MV-4-11 (cell line): ENCODE measurements around the gene CRABP2.

Experiments used
- DNase-seq: peaks from one replicate; lab custom pipeline; 2025; lab: John Stamatoyannopoulos, UW

The CRABP2 gene

DNA sequence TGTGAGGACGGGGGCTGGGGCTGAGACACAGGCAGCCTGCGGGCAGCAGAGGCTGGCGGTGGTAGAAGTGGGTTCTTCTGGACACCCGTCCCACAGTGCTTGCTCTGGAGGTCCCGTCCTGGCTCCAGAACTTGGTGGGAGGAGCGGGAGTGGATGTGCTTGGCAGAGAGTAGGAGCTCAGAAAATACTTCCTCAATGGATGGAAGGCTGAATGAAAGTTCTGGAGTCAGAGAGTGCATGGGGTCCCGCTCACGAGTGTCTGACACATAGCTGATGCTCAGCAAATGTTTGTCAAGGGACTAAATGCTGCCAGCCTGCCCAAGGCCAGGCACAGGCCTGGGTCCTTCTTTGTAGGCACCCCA is 14.7 kb downstream of the CRABP2 start:
- DNase-seq = no peak

DNA sequence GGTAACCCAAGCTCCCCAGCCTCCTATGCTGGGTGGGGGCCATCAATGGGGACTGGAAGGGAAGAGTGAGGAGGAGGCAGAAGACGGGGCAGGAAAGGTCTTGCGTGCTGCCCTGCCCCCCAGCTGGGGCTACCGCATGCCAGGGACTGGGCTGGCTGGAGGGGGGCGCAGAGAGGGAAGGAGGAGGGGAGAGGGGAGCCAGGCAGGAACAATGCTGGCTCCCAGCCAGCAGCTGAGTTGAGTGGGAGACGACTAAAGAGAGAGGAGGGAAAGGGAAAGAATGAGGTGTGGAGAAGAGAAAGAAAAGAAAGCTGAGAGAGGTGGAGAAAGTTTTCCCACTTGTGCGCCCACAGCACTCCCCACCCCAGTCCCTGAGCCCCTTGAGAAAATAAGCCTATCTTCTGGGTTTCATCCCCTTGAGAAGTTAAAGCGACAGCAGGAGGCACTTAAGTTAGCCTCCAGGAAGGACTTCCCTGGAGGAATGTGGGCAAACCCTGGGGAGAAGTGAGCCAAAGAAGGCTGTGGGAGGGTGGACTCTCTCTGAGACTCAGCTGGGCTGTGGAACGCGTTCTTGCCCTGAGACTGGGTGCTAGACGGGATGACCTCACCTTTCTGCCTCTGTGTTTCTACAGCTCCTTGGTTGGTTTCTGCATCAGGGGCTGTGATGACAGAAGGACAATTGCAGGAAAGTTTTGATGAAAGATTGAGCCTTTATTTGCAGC is 15.3 kb downstream of the CRABP2 start:
- DNase-seq = no peak

DNA sequence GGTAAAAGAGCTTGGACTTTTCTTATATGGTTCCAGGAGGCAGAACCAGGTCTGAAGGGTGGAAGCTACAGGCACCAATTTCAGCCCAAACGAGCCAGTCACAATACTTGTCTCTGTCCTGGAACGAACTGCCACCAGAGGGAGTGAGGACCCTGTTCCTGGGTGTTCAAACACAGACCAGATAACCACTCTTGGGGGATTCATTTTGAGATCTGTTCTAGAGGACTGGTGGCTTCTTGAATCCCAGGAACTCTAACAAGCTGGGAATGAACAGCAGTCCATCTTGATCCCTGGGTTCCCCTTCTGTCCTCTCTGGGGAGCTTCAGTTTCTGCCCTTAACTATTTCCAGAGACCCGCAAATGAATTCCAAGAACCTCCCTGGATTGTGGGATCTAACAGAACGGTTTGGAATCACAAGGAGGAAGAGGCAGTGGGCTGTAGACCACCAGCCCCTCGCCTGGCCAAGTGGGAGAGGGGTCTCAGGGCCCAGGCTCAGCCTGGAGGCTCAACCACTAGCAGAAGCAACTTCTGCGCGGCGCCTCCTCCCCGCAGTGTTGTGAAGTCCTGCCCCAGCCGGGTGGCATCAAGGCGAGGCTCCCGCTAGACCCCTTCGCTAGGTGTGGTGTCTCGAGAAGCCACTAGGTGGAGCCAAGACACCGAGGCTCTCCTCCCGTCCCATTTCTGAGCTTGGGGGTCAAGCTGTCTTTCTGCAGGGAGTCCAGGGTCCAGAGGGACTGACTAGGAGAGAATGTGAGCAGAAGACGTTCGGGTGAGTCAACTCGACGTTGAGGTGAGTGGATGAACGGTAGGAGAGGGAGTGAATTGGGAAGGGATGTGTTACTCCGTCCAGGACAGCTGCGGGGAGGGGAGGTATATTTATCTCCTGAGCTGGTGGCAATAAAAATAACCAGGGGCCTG is 16.1 kb downstream of the CRABP2 start:
- peak; percentile 58 for DNase-seq

DNA sequence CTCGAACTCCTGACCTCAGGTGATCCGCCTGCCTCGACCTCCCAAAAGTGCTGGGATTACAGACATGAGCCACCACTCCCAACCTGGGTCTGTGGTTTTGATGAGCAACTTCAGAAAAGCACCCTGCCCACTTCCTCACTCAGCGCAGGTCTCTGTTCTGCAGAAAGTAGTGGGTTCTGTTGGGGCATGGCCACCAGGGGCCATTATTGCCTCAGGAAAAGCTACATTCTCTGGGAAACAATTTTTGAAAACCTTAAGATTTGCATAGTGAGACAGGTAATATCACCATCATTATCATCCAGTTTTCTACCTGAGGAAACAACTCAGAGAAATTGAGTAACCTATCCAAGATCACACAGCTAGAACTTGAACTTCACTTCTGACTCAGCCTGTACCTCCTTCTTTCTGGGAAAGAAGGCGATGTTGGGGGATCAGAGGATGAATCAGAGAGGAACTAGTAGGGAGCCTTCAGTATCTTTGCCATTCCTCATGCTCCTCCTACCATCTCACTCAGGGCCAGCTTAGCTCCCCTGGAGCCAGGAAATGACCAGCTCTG is 21.1 kb downstream of the CRABP2 start:
- peak; percentile 41 for DNase-seq

DNA sequence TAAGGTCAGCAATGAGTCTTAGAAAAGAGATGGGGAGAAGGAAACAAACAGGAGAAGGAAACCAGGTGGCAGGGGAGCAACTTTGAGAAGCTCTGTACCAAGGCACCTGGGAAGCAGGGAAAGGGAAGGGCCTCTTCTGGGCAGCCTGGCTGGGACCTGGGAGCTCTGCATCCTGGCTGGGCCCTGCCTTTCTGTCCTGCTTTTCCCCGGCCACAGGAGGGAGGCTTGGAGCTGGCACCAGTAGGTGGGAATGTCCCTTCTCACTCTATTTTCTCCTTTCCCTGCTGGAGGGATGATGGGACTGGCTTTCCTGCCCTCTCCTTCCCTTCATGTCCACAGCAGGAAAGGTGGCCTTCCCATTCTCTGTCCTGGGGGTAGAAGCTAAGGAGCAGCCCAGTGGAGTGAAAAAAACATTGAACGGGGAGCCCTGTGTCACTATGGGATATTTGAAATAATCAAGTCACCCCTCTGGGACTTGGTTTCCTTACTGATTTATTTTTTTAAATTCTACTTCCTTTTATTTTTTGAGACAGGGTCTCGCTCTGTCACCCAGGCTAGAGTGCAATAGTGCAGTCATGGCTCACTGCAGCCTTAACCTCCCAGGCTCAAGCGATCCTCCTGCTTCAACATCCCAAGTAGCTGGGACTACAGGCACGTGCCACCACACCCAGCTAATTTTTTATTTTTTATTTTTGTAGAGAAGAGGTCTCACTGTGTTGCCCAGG is 23.1 kb downstream of the CRABP2 start:
- DNase-seq = no peak

DNA sequence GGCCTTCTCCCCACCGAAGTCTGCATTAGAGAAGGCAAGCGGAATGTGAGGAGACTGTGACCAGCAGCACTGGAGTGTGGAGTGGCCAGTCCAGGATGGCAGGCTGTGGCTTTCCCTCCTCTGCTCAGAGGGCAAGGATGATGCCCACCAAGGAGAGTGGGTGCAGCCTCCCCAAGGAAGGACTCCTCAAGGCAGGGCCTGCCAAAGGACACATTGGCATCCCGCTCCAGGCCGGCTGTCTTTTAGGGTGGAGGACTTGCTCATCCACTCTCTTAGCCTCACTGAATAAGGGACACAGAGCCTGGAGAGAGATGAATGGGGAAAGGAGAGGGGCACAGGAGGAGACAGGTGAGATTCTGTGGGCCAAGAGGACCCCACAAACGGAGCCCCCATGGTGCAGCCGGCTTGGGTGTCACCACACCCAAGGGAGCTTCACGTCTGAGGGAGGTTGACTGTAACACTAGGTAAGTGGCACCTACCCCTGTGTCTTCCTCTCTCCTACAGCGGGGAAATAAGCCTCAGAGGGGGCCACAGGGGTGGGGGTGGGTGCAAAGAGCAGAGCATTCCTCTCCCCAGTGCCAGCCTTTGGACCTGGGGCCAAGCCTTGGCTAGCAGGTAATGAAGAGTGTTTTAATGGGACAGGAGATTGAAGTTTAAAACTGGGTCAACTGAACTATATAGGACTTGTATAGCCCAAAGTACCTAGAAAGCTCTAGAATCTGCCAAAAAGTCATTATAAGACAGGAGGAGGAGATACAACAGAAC is 24.0 kb downstream of the CRABP2 start:
- DNase-seq = no peak

DNA sequence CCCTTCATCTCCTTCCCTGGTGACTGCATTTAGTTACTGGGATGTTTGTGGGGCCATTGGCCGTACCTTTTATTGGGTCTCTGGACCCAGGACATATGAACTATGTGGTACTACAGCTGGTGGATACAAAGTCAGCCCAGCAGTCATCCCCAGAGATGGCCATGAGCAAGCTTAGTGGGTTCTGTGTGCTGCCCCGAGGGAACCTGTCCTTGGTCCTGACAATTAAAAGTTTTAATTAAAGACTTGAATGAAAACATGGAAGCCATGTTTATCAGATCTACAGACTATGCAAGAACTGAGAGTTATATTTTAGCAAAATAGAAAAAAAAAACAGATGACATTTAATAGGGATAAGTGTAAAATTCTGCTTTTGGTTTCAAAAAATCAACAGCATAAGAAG is 25.3 kb downstream of the CRABP2 start:
- DNase-seq = no peak

DNA sequence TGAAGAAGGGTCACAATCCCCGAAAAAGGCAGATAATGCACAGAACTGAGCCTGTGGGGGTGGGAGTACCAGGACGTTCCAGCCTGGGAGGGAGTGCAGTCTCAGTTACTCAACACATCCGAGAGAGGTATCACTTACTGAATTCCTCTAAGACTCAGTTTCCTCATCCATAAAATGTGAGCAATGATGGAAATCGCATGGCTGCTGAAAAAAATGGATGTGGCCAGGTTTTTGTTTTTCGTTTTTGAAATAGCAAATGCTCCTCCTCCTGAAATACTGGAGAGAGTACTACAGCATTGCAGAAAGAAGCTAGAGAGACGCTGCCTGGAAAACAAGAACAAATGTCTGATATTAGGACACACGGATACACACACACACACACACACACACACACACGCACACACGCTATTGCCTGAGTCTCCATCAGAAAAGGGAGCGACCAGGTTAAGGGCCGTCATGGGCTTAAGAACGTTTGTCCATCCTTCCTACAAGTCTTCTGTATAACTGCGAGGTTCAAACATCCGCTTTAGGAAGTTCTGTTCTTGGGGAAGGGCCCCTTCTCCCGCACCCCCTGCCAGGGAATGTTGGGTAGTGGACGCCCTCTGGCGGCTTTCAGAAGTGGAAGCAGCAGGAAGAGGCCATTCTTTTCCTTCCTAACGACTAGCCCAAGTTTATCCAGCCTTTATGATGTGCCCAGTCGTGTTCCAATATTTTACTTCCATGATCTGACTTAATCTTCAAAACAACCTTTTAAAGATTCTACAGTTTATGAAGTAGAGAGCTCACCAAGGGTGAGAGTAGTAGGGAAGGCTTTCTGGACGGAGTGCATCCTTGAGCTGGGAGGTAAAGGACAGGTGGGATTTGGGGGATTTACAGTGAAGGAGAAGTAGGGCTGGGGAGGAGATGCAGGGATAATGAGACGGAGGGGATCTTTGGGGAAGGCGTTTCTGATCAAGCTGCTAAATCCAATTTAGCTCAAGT is 27.5 kb downstream of the CRABP2 start:
- peak; percentile 62 for DNase-seq

DNA sequence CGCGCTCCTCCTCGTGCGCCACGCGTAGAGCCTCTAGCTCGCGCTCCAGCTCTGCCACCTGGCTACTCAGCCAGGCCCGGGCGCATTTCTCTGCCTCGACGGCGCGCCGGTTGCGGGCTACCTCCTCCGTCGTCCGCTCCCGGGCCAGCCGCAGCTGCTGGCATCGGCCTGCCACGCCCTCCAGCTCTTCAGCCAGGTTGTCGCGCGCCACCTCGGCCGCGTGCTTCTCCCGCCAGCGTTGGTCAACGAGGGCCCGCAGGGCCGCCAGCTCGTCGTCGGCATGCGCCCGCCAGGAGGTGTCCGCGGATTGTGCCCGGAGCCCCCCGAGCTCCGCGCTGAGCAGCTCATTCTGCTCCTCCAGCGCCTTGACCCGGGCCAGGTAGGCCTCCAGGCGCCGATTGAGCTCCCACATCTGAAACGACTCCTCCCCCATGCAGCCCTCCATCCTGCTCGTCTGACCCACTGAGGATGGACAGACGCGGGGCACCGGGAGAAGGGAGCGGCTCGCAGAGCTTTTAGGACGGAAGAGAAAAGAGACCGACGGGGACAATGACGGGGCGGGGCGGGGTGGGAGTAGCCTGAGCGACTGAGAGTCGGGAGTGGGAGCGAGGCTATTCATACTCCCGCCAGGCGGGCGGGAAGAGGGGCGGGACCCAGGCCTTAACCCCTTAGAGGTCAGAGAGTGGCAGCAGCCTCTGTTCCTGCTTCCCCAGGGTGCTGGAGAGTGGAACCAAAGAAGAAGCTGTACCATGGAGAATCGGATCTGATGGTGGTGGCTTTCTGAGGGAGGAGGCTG is 28.4 kb downstream of the CRABP2 start, which contains the start of gene NES:
NES (minus strand) TSS at position 588 of the 796 bp plus-strand sequence; CDS start at position 445, 143 bp downstream.
- DNase-seq = no peak

DNA sequence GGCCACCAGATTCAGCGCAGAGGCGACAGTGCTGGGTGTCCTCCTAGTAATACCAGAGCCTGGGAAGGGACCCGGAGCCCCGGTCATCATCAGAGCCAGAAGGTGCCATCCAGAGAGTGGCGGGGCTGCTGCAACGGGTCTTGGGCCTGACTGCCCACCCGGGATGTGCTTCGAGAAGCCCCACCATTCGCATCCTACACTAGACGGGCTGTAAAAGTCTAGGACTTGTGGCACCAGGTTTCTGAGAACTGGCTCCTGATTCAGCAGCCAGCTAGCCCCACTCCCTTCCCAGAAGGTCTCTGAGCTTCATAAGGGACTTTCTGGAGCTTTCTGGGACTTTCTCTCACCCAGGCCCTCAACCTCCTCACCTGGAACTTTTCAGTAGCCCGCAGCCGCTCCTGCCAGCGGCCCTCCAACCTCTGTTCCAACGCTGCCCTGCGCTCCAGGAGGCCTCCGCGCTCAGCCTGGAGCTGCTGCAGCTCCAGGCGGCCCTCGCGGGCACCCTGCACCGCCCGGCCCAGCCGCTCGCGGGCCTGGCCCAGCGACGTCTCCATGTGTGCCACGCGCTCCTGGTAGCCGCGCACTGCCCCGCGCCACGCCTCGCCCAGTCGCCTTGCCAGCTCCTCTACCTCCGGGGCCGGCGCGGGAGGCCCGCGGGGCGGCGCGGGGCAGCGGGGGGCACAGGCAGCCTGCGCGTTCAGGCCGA is 29.1 kb downstream of the CRABP2 start:
- no peak for DNase-seq

DNA sequence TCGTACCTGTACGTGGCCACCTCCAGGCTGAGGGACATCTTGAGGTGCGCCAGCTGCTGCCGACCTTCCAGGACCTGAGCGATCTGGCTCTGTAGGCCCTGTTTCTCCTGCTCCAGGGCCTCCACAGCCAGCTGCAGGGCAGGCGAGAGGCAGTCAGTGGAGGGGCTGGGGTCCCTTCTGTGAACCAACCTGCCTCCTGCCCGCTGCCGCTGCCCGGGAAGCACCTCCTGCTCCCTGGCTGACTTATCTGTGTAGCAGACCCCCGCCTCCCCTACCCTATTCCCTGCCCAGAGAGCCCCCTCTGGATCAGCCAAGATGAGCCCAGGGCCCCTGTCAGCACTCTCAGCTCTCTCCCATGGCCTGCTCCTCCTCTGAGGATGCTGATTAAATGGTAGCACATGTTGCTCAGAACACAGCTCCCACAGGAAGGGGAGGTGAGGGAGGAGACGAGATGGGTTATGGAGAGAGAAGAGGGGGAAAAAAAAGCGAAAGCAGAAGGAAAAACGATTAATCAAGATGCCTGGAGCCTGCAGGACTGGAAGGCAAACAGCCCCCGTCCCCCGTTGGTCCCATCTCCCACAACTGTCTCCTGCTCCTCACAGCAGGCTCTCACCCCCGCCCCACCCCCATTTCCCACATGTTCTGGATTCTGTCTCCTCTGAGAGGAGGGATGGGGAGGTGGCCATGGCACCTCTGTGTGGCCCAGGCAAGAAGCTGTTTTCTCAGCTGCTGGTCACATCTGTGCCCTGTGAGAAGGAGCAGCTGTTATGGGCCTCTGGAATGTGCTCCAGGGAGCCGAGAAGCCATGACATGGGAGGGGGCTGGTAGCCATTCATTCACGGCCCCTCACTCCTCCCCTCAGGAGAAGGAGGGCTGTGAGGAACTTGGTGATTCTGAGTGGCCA is 29.9 kb downstream of the CRABP2 start:
- DNase-seq = no peak

DNA sequence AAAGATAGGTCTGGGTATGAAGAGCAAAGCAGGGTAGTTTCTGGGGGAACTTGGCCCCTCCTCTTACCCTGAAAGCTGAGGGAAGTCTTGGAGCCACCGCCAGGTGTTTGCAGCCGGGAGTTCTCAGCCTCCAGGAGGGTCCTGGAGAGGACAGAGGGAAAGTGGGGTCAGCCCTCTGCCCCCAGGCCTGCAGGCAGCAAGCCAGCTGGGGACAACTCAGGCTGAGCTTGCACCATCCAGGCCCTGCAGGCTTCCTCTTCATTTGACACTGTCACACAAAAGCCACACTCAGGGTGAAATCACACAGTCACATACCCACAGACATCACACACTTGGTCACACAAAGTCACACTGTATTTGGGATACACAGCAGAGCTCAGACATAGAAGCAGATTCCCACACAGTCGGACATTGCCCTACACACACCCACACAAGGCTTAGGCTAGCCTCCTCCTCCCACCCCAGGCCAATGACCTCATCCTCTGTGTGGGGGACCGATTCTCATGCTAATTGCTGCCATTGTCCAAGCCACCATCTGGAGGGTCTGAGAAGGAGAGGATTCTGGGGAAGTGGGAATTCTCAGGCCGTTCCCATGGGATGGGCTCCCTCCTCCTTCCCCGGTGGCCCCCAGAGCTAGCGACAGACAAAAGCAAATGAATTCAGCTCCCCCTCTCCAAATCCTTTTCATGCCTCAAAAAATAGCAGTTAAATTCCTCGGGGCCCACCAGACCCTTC is 31.8 kb downstream of the CRABP2 start:
- DNase-seq = peak; percentile 9

DNA sequence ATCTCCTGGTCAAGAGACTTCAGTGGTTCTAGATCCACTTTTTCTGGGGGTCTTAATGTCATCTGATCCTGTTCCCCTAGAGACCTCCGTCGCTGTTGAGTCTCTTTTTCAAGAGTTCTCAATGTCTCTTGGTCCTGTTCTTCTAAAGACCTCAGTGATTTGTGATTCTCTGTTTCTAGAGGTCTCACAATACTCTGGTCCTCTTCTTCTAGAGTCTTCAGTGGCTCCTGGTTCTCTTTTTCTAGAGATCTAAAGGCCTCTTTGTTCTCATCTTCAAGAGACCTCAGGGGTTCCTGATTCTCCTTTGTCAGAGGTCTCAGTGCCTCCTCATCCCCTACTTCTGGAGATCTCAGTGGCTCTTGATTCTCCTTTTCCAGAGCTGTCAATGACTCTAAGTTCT is 33.6 kb downstream of the CRABP2 start:
- DNase-seq = no peak

DNA sequence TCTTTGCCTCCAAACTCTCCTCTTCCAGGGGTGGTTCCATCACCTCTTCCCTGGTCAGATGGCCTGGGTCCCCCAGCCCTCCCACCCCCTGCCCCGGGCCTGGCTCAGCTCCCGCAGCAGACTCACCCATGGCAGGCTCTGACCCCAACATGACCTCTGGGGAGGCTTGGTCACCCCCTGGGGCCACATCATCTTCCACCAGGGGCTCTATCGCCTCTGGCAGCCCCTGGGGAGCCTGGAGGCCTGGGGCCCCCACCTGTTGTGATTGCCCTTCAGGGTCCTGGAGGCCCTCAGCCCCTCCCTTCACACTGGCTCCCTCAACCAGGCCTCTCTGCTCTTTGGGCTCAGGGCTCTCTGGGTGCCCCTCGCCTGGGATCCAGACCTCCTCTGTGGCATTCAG is 34.6 kb downstream of the CRABP2 start:
- DNase-seq = no peak

DNA sequence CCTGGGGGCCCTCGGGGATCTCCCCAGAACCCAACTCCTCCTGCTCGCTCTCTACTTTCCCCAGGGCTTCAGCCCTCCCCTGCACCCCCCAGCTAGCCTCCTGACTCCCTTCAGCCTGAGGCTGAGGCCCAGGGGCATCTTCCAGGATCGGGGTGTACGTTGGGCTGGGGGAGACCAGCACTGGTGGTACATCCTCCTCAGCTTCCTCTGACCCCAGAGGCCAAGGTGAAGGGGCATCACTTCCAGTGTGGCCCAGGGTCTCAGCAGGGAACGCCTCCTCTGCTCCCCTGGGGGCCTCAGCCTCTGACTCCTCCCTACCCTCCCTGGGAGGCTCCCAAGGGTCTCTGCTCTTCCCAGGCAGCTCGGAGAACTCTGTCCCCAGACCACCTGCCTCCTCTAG is 35.0 kb downstream of the CRABP2 start:
- no peak for DNase-seq

DNA sequence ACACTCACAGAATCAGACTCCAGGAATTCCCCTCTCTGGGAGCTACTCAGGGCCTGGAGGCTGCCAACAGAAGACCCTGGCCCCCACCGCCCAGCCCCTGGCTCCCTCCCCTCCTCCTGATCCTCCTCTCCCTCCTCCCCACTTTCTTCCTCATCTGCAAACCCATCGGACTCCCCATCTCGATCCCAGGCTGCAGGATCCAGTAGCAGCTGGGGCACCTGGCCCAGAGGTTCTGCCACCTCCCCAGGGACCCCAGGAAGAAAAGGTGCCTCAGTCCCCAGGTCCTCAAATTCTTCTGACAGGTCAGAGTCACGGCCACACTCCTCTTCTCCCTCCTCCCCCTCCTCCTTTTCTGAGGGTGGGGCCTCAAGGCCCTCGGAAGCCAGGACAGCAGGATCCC is 35.6 kb downstream of the CRABP2 start:
- DNase-seq = no peak
